HG03432 (cell line): ENCODE data around the gene TMEM121B.

Experiments
- ATAC-seq: cut with Tn5 transposase; IDR thresholded peaks from one replicate; pipeline ENCODE4 v1.9.1; 2021; ENCODE audit warnings: mild to moderate bottlenecking, moderate library complexity; ENCODE audit not compliant: unreplicated experiment

TMEM121B gene

GRCh38 chr22:17140022-17140421 lies 18.9 kb upstream of the TMEM121B start:
- ATAC-seq: no peak

GRCh38 chr22:17138513-17138912 lies 17.4 kb upstream of the TMEM121B start:
- no peak for ATAC-seq

GRCh38 chr22:17137861-17138425 lies 16.8 kb upstream of the TMEM121B start:
- no peak for ATAC-seq

GRCh38 chr22:17137170-17137569 lies 16.0 kb upstream of the TMEM121B start:
- ATAC-seq: no peak

- ATAC-seq: no peak
These were observed 14.1 kb upstream of the TMEM121B start for GRCh38 chr22:17135153-17135760.

- ATAC-seq: no peak
These were observed 12.0 kb upstream of the TMEM121B start for GRCh38 chr22:17133137-17133536.

- no peak for ATAC-seq
These were observed 11.0 kb upstream of the TMEM121B start for GRCh38 chr22:17132112-17132511.

GRCh38 chr22:17131686-17132085 lies 10.5 kb upstream of the TMEM121B start:
- no peak for ATAC-seq

GRCh38 chr22:17130199-17130598 lies 9.0 kb upstream of the TMEM121B start:
- no peak for ATAC-seq

- ATAC-seq: no peak
These were observed 388 bp downstream of the TMEM121B start for GRCh38 chr22:17120711-17121232.

- no peak for ATAC-seq
These were observed 879 bp downstream of the TMEM121B start for GRCh38 chr22:17120281-17120680.

GRCh38 chr22:17119481-17120202 lies 1.5 kb downstream of the TMEM121B start:
- ATAC-seq: no peak

GRCh38 chr22:17118342-17118741 lies 2.8 kb downstream of the TMEM121B start:
- ATAC-seq: no peak

GRCh38 chr22:17117890-17118289 lies 3.3 kb downstream of the TMEM121B start:
- no peak for ATAC-seq

GRCh38 chr22:17117400-17117799 lies 3.8 kb downstream of the TMEM121B start:
- ATAC-seq: no peak

- ATAC-seq: no peak
These were observed 4.4 kb downstream of the TMEM121B start for GRCh38 chr22:17116572-17117330.

- no peak for ATAC-seq
These were observed 5.1 kb downstream of the TMEM121B start for GRCh38 chr22:17115945-17116565.

GRCh38 chr22:17115236-17115635 lies 5.9 kb downstream of the TMEM121B start:
- no peak for ATAC-seq

- no peak for ATAC-seq
These were observed 6.3 kb downstream of the TMEM121B start for GRCh38 chr22:17114898-17115235.

GRCh38 chr22:17114173-17114897 lies 6.8 kb downstream of the TMEM121B start:
- no peak for ATAC-seq
